Fibroblast of upper back skin (primary cell): ENCODE measurements around the gene CHN2.
A peak's percentile ranks its signal among the peaks of the same experiment; 100 is the strongest.

Experiments used
- DNase-seq: peaks from one replicate; pipeline ENCODE4 v3.0.0-alpha.2; 2013

Gene CHN2

GRCh38 chr7:29340696-29341095 is 146.1 kb downstream of the CHN2 start:
- no peak for DNase-seq

GRCh38 chr7:29341156-29341555 is 146.6 kb downstream of the CHN2 start:
- DNase-seq, result no peak

- peak; percentile 32 for DNase-seq
Measured at GRCh38 chr7:29342761-29343160, 148.2 kb downstream of the CHN2 start.

GRCh38 chr7:29343399-29343798 is 148.8 kb downstream of the CHN2 start:
- no peak for DNase-seq

- DNase-seq, result no peak
Measured at GRCh38 chr7:29344334-29344978, 149.9 kb downstream of the CHN2 start.

GRCh38 chr7:29345590-29345989 is 151.0 kb downstream of the CHN2 start:
- peak; percentile 20 for DNase-seq

GRCh38 chr7:29346231-29346978 is 151.8 kb downstream of the CHN2 start:
- no peak for DNase-seq

GRCh38 chr7:29349362-29349761 is 154.8 kb downstream of the CHN2 start:
- DNase-seq, result no peak

- no peak for DNase-seq
Measured at GRCh38 chr7:29350351-29350750, 155.8 kb downstream of the CHN2 start.

- no peak for DNase-seq
Measured at GRCh38 chr7:29352041-29352440, 157.5 kb downstream of the CHN2 start.

GRCh38 chr7:29353810-29354209 is 159.2 kb downstream of the CHN2 start:
- no peak for DNase-seq

GRCh38 chr7:29354340-29354739 is 159.8 kb downstream of the CHN2 start:
- no peak for DNase-seq

GRCh38 chr7:29355388-29355787 is 160.8 kb downstream of the CHN2 start:
- no peak for DNase-seq

GRCh38 chr7:29356631-29357030 is 162.1 kb downstream of the CHN2 start:
- no peak for DNase-seq

GRCh38 chr7:29359482-29360093 is 165.0 kb downstream of the CHN2 start:
- DNase-seq, result no peak

- peak; percentile 14 for DNase-seq
Measured at GRCh38 chr7:29360633-29361625, 166.4 kb downstream of the CHN2 start.

GRCh38 chr7:29362380-29362779 is 167.8 kb downstream of the CHN2 start:
- DNase-seq, result no peak

- no peak for DNase-seq
Measured at GRCh38 chr7:29363636-29364425, 169.3 kb downstream of the CHN2 start.

- DNase-seq, result no peak
Measured at GRCh38 chr7:29364661-29365060, 170.1 kb downstream of the CHN2 start.

GRCh38 chr7:29365423-29365822 is 170.8 kb downstream of the CHN2 start:
- no peak for DNase-seq

GRCh38 chr7:29367784-29368183 is 173.2 kb downstream of the CHN2 start:
- no peak for DNase-seq

GRCh38 chr7:29369909-29370488 is 175.4 kb downstream of the CHN2 start:
- no peak for DNase-seq
